LNCaP clone FGC (cell line): ENCODE measurements around the gene IQGAP3.

Experiments
- DNase-seq: peaks from one replicate; pipeline ENCODE4 v3.0.0-alpha.2; 2011; ENCODE audit warnings: low read depth
- H3K4me3 ChIP-seq: 2 replicates; pipeline ENCODE4 v1.5.1; 2011; ENCODE audit warnings: mild to moderate bottlenecking, low read depth, low read length, control low read depth
- CTCF ChIP-seq: IDR thresholded peaks from 2 replicates; pipeline ENCODE4 v1.5.1; 2012; ENCODE audit warnings: mild to moderate bottlenecking; ENCODE audit not compliant: control insufficient read depth, insufficient read depth; ENCODE audit errors: extremely low read depth

The IQGAP3 gene

GRCh38 chr1:156586892-156587477, 14.6 kb upstream of the IQGAP3 start:
- no peak for TF ChIP-seq CTCF
- H3K4me3 ChIP-seq: no peak overlapping the region
- no peak for DNase-seq

GRCh38 chr1:156586323-156586722, 14.0 kb upstream of the IQGAP3 start:
- no peak for DNase-seq
- TF ChIP-seq CTCF: no peak
- no peak overlapping the region for H3K4me3 ChIP-seq

GRCh38 chr1:156584813-156585212, 12.4 kb upstream of the IQGAP3 start:
- H3K4me3 ChIP-seq: no peak overlapping the region
- DNase-seq: no peak
- TF ChIP-seq CTCF: peak; percentile 4; the same call in 1 of the 2 replicates

- peak; percentile 81 for TF ChIP-seq CTCF
- H3K4me3 ChIP-seq: no peak overlapping the region
- DNase-seq: peak; percentile 69
These were observed 11.7 kb upstream of the IQGAP3 start for GRCh38 chr1:156583821-156584622.

- no peak overlapping the region for H3K4me3 ChIP-seq
- no peak for TF ChIP-seq CTCF
- DNase-seq: no peak
These were observed 10.1 kb upstream of the IQGAP3 start for GRCh38 chr1:156582388-156583017.

- no peak for TF ChIP-seq CTCF
- no peak overlapping the region for H3K4me3 ChIP-seq
- DNase-seq: no peak
These were observed 9.5 kb upstream of the IQGAP3 start for GRCh38 chr1:156581661-156582387.
